ENCODE data around the gene CCNL2.
"Not testable (repeated sequence)": the region's sequence is repeated elsewhere in the genome, so short reads cannot be mapped to it uniquely, and the experiment has no call there.

The CCNL2 gene

GRCh38 chr1:1385931-1386330 lies 13.2 kb downstream of the CCNL2 start:
- H3K79me2 ChIP-seq (ENCODE audit: insufficient read depth, low read length) = no peaks in the 10 kb centered on the region
- no peak overlapping the region for H3K4me3 ChIP-seq (ENCODE audit: low read length, poor library complexity, severe bottlenecking)
- no peaks in the 10 kb centered on the region for H3F3A ChIP-seq (ENCODE audit: low read depth)
- no peak for TF ChIP-seq EZH2phosphoT487 (IDR thresholded peaks at IDR 0.05; ENCODE audit: borderline replicate concordance)
- H4K20me1 ChIP-seq (ENCODE audit: insufficient read depth, low read length, poor library complexity, severe bottlenecking) = peaks cover 2% of the 10 kb centered on the region
- H3K36me3 ChIP-seq (ENCODE audit: insufficient read depth, low read length) = peaks cover 53% of the 10 kb centered on the region
- H3K4me1 ChIP-seq (ENCODE audit: insufficient read depth, low read length, poor library complexity, severe bottlenecking) = no peaks in the 10 kb centered on the region
- no peak overlapping the region for H2AFZ ChIP-seq (ENCODE audit: low read length)
- no peak overlapping the region for H3K9ac ChIP-seq (ENCODE audit: low read depth, low read length, poor library complexity, severe bottlenecking)
- no peaks in the 10 kb centered on the region for H3K9me3 ChIP-seq (ENCODE audit: insufficient read depth, low read depth, low read length)
- H3K27me3 ChIP-seq (ENCODE audit: insufficient read depth, low read length, poor library complexity, severe bottlenecking) = no peaks in the 10 kb centered on the region
- H3K9me2 ChIP-seq (replicated peaks; ENCODE audit: low read depth, low read length) = no peaks in the 10 kb centered on the region
- no peak overlapping the region for H3K4me2 ChIP-seq (ENCODE audit: low read depth, low read length, poor library complexity, severe bottlenecking)

- H3K79me2 ChIP-seq (ENCODE audit: insufficient read depth, low read length); H3F3A ChIP-seq (ENCODE audit: low read depth); H4K20me1 ChIP-seq (ENCODE audit: insufficient read depth, low read length, poor library complexity, severe bottlenecking); H2AFZ ChIP-seq (ENCODE audit: low read length); H3K9me3 ChIP-seq (ENCODE audit: insufficient read depth, low read depth, low read length); H3K27me3 ChIP-seq (ENCODE audit: insufficient read depth, low read length, poor library complexity, severe bottlenecking); H3K9ac ChIP-seq (ENCODE audit: low read depth, low read length, poor library complexity, severe bottlenecking); H3K4me1 ChIP-seq (ENCODE audit: insufficient read depth, low read length, poor library complexity, severe bottlenecking); H3K9me2 ChIP-seq (replicated peaks; ENCODE audit: low read depth, low read length); H3K4me3 ChIP-seq (ENCODE audit: low read length, poor library complexity, severe bottlenecking); H3K4me2 ChIP-seq (ENCODE audit: low read depth, low read length, poor library complexity, severe bottlenecking): not testable (repeated sequence)
- peaks cover 47% of the 10 kb centered on the region for H3K36me3 ChIP-seq (ENCODE audit: insufficient read depth, low read length)
Observed at GRCh38 chr1:1385339-1385738, 13.8 kb downstream of the CCNL2 start.

GRCh38 chr1:1381294-1381693 lies 17.8 kb downstream of the CCNL2 start:
- peaks cover 7% of the 10 kb centered on the region for H3K4me1 ChIP-seq (ENCODE audit: insufficient read depth, low read length, poor library complexity, severe bottlenecking)

GRCh38 chr1:1380860-1381259 lies 18.3 kb downstream of the CCNL2 start:
- TF ChIP-seq EZH2phosphoT487 (IDR thresholded peaks at IDR 0.05; ENCODE audit: borderline replicate concordance) (no peak), CTCF (conservative IDR thresholded peaks at IDR 0.05; ENCODE audit: low read length) (no peak)
- Histone ChIP-seq H3K79me2 (ENCODE audit: insufficient read depth, low read length) (peaks cover 11% of the 10 kb centered on the region; the same call in 1 of the 2 replicates), H4K20me1 (ENCODE audit: insufficient read depth, low read length, poor library complexity, severe bottlenecking) (no peaks in the 10 kb centered on the region), H3K36me3 (ENCODE audit: insufficient read depth, low read length) (peaks cover 3% of the 10 kb centered on the region; the same call in 1 of the 2 replicates), H3F3A (ENCODE audit: low read depth) (no peaks in the 10 kb centered on the region), H3K9me3 (ENCODE audit: insufficient read depth, low read depth, low read length) (no peaks in the 10 kb centered on the region), H3K27me3 (ENCODE audit: insufficient read depth, low read length, poor library complexity, severe bottlenecking) (no peaks in the 10 kb centered on the region), H3K4me3 (ENCODE audit: low read length, poor library complexity, severe bottlenecking) (no peak overlapping the region), H3K4me1 (ENCODE audit: insufficient read depth, low read length, poor library complexity, severe bottlenecking) (peaks cover 11% of the 10 kb centered on the region), H3K4me2 (ENCODE audit: low read depth, low read length, poor library complexity, severe bottlenecking) (no peak overlapping the region), H2AFZ (ENCODE audit: low read length) (no peak overlapping the region), H3K9ac (ENCODE audit: low read depth, low read length, poor library complexity, severe bottlenecking) (no peak overlapping the region), H3K9me2 (replicated peaks; ENCODE audit: low read depth, low read length) (no peaks in the 10 kb centered on the region)

More at GRCh38 chr1:1381294-1381693, 17.8 kb downstream of the CCNL2 start:
- Histone ChIP-seq H4K20me1 (ENCODE audit: insufficient read depth, low read length, poor library complexity, severe bottlenecking) (peaks cover 1% of the 10 kb centered on the region), H3K4me2 (ENCODE audit: low read depth, low read length, poor library complexity, severe bottlenecking) (no peak overlapping the region), H3K9ac (ENCODE audit: low read depth, low read length, poor library complexity, severe bottlenecking) (no peak overlapping the region), H3K27me3 (ENCODE audit: insufficient read depth, low read length, poor library complexity, severe bottlenecking) (no peaks in the 10 kb centered on the region), H3K4me3 (ENCODE audit: low read length, poor library complexity, severe bottlenecking) (no peak overlapping the region), H3K79me2 (ENCODE audit: insufficient read depth, low read length) (peaks cover 7% of the 10 kb centered on the region; the same call in 1 of the 2 replicates), H3K36me3 (ENCODE audit: insufficient read depth, low read length) (peaks cover 7% of the 10 kb centered on the region), H2AFZ (ENCODE audit: low read length) (no peak overlapping the region), H3F3A (ENCODE audit: low read depth) (no peaks in the 10 kb centered on the region), H3K9me3 (ENCODE audit: insufficient read depth, low read depth, low read length) (no peaks in the 10 kb centered on the region), H3K9me2 (replicated peaks; ENCODE audit: low read depth, low read length) (no peaks in the 10 kb centered on the region)
- TF ChIP-seq CTCF (conservative IDR thresholded peaks at IDR 0.05; ENCODE audit: low read length) = no peak
- no peak for TF ChIP-seq EZH2phosphoT487 (IDR thresholded peaks at IDR 0.05; ENCODE audit: borderline replicate concordance)
